ENCODE results near the gene ANKRD33.
"Not testable (repeated sequence)": the region's sequence is repeated elsewhere in the genome, so short reads cannot be mapped to it uniquely, and the experiment has no call there.

ANKRD33 gene

GRCh38 chr12:51883998-51884675 lies 3.8 kb upstream of the ANKRD33 start:
- no peak for DNase-seq

- no peak for DNase-seq
These were observed 3.1 kb upstream of the ANKRD33 start for GRCh38 chr12:51884676-51885229.

DNA sequence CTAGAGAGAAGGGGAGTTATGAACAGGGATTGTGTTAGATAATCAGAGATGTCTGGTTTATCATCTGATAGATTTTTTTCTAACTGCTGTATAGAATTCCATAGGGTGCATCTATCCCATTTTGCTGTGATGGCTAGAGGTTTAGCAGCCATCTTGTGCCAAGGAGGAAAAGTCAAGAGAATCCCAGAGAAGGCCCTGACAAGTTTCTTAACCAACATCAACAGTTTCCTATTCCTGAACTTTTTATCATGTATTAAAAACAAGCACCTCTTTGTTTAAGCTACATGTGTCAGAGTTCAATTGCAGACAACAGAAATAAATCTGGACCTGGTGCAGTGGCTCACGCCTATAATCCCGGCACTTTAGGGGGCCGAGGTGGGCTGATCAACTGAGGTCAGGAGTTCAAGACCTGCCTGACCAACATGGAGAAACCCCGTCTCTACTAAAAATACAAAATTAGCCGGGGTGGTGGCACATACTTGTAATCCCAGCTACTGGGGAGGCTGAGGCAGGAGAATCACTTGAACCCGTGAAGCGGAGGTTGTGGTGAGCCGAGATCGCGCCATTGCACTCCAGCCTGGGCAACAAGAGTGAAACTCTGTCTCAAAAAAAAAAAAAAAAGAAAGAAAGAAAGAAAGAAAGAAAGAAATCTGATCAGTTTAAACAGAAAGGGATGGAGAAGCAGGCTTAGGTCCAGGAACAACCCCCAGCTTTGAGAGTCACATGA lies 2.4 kb upstream of the ANKRD33 start:
- DNase-seq = not testable (repeated sequence)

DNA sequence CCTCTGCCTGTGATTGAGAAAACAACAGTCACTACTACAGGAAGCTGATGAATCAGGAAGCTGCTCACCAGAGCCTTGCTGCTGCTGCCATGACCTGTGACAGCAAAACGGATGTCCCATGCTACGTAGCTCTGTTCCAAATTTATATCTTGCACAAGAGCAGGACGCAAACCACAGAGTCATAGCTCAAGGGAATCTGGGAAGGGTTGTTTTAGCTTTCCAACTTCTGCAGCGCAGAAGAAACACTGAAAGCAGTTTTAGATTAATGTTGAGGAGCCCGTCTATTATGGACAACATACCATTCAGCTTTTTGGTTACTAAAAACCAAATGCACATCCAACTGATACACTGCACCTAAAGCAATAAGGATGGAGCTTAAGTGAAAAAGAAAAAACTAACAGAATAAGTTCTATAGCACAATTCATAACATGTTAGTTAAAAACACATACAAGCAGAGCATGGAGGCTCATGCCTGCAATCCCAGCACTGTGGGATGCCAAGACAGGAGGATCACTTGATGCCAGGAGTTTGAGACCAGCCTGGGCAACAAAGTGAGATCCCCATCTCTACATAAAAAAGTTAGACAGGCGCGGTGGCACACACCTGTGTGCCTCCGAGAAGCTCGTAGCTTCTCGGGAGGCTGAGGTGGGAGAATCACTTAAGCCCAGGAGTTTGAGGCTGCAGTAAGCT lies 1.7 kb upstream of the ANKRD33 start:
- no peak for DNase-seq

- DNase-seq = no peak
These were observed 663 bp downstream of the ANKRD33 start for GRCh38 chr12:51888316-51889215.

DNA sequence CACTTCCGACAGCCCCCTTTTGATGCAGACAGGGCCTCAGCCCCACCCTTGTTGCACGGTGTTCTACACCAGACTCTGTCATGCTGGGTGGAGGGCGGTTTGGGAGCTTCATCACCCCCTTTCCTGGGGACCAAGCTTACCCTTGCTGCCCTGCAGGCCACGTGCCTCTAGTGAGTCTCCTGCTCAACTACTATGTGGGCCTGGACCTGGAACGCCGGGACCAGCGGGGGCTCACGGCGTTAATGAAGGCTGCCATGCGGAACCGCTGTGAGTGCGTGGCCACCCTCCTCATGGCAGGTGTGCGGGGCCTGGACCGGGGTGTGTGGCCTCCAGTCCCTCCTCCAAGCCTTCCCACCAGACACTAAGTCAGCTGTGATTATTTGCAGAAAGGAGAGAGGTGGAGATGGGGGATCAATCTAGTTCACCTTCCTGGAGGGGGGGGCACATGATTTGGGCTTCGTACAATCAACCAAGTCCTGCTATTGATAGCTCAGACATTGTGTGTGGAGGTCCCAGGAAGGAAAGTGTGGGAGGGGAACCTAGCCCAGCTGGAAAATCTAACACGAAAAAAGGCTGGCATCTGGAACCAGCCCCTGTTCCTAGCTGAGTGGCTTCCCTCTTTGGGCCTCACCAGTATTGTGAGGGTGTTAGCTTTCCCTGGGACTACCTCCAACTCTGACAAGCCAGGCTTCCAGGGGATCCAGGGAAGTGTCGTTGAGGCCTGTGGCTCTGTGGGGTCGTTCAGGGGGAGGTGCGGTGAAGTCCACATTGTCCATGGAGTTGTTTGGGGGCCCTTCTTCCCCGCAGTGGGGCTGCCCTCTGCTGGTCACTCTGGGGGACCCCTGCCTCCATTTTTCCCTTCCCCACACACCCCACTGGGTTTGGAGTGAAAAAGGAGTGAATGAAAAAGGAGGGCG lies 1.6 kb downstream of the ANKRD33 start:
- no peak for DNase-seq

GRCh38 chr12:51890133-51890464 lies 2.2 kb downstream of the ANKRD33 start:
- DNase-seq = no peak

GRCh38 chr12:51890511-51891171 lies 2.7 kb downstream of the ANKRD33 start:
- DNase-seq = no peak

DNA sequence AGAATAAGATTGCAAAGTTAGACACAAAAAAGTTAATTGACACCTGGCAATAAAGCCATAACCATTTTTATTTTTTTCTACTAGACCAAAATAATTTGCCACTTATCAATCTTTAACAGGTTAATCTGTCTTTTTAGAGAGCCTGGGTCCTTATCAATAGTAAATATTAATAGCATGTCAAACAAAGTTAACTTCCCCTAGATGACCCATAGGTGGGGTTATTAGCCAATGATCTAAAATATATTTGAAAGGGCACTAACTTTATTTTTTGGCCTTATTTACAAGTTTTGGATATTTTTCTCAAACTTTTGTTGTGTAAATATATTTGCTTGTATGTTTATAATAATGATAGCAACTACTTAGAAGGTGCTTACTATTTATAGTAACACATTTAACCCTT lies 3.9 kb downstream of the ANKRD33 start:
- no peak for DNase-seq

DNA sequence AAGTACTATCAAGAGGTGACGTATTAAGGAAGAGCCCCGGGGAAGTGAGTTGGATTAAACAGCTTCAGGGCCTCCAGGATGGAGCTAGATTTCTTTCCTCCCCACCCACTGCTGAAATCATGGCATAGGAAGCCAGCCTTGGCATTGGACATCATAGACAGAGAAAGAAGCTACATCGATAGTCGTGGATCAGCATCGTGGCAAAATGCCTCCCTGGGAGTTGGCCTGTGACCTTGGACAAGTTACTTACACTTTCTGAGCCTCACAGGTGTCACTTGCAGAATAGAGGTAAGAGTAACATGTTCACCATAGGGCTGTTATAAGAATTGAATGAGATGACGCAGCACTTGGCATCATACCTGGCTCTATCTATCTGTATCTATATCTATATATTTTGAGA lies 5.9 kb downstream of the ANKRD33 start:
- no peak for DNase-seq

DNA sequence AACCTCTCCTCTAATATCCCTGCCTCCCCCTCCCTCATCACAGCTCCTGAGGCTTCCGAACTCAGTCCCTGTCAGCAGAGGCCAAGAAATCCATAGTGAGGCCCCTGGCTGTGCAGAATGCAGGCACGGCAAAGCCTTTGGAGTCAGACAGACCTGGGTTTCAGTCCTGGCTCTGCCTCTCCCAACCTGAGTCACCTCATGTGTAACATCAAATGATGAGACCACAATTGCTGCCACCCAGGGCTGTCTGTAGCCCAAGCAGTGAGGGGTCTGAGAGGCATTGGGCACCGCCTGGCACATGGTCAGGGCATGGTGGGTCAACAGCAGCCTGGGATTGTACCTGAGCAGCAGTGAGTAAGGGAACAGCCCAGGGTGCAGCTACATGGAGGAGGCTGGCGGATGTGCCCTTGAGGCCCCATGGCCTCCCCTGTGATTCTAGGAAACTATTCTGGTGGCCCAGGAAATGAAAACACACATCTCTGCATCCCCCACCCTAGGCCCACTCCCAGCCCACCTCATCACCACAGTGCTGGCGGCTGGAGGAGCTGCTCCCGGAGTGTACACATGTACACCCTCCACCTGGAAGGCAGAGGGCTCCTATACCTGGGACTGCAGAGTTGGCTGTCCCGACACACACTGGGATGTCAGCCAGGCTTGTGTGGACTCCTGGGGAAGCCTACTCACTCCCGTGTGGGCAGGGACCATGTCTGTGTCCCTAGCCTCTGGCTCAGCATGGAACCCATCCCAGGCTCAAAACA lies 7.7 kb downstream of the ANKRD33 start:
- no peak for DNase-seq

GRCh38 chr12:51896236-51896635 lies 8.3 kb downstream of the ANKRD33 start:
- no peak for DNase-seq

DNA sequence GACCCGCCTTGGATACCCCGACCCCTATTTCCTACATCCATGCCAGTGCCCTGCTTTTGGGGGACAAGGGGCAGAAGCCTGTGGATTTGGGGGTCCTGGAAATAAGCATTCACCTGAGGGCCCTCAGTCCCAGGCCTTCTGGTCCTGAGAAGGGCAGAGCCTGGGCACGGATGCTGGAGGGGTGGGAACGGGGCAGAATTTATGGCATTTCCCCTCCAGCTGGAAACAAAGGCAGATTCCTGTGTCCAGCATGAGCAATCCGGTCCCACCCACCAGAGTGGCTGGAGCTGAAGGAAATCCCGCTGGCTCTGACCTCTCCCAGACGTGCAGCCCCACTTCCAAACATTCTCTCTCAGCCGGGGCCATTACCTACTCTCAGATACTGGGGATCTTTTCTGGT lies 9.3 kb downstream of the ANKRD33 start:
- no peak for DNase-seq

DNA sequence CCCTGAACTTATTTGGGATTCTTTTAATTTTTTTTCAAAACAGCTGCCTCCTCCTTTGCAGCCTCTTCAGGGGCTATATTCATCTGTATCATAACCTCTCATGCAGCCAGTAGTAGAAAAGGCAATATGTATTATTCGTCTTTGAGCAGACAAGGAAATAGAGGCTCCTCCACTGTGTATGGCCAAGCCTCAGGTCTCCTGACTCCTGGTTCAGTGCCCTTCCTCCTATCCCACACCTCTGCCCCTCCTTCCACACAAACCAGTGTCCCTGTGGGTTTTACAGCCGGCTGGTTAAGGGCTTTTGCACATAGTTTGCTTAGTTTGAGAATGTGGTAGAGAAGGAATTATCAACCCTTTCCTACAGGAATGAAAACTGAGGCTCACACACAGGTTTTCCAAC lies 10.6 kb downstream of the ANKRD33 start:
- DNase-seq = no peak

GRCh38 chr12:51898937-51899336 lies 11.0 kb downstream of the ANKRD33 start:
- DNase-seq = no peak

GRCh38 chr12:51900323-51900889 lies 12.5 kb downstream of the ANKRD33 start:
- DNase-seq = no peak

GRCh38 chr12:51901121-51901817 lies 13.4 kb downstream of the ANKRD33 start:
- DNase-seq = no peak

DNA sequence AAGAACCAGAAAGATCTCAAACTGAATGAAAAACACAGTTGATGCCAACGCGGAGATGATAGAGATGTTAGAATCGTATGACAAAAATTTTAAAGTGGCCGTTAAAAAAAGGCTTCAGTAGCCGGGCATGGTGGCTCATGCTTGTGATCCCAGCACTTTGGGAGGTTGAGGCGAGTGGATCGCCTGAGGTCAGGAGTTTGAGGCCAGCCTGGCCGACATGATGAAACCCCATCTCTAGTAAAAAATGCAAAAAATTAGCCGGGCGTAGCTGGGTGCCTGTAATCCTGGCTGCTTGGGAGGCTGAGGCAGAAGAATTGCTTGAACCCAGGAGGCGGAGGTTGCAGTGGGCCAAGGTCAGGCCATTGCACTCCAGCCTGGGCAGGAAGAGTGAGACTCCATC lies 14.0 kb downstream of the ANKRD33 start:
- DNase-seq = no peak

DNA sequence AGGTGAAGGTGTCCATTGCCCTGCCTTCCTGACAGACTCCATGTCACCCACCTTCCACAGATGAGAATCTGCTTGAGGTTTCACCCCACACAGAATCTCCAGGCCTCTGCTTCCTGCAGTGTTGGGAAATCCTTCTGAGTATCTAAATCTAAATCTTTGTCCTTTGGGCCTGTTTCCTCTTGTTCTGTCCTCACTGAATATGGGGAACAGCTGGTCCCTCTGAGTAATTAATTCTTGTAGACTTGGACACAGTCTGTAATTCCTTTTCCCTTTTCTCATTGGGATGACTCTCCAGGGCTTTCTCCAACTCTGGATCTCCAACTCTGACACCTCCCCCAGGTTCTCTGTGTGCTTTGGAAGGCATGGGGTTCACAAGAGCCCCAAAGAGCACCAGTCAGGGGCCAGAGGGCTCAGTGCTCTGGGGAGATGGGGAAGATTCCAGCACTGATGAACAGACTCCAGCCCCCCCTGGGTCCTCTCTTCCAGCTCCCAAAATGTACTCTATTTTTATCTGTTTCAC lies 17.1 kb downstream of the ANKRD33 start:
- DNase-seq = no peak

Measured in SHP77 treated with DMSO at 0.1 percent for 48 hours (cell line).